GM18951 (cell line): ENCODE results near the gene JAK3.
"Not testable (repeated sequence)": the region's sequence is repeated elsewhere in the genome, so short reads cannot be mapped to it uniquely, and the experiment has no call there.

Experiments used
- POLR2A ChIP-seq: IDR thresholded peaks from 4 replicates; pipeline ENCODE4 v1.6.1; 2011; ENCODE audit warnings: mild to moderate bottlenecking; ENCODE audit not compliant: insufficient read length, insufficient read depth; ENCODE audit errors: extremely low read depth
- in situ Hi-C: fragments of 300-500 bp; cut with MboI; formaldehyde crosslinking; loops from one replicate; pipeline ENCODE4 v1.12.0; 2022; ENCODE audit warnings: low sequenced_read_pairs, mixed read lengths, inconsistent platforms; ENCODE audit not compliant: unreplicated experiment

Gene JAK3

DNA sequence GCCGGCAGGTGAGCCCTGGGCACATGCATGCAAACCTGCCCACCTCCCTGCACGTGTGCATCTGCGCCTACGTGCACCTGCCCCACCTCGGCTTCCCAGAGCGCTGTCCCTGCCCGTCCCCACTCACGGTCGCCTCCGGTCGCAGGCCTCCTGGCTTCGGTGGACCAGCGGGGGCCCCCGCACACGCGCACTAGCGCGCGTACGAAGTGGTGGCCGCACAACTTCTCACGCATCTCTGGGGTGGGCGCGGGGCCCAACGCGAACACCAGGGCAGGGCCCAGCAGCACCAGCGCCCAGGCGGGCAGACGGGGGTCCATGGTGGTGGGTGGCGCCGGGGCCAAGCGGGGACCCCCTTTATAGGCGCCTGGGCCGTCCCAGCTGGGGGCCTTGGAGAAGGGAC is 26.6 kb downstream of the JAK3 start, which contains the start of gene INSL3:
Gene INSL3, minus strand, starts transcription at position 330 of the 400 bp plus-strand sequence. Its CDS starts 13 bp downstream, at position 317.
- in situ Hi-C loops: no loop called here
- TF ChIP-seq POLR2A: no peak

DNA sequence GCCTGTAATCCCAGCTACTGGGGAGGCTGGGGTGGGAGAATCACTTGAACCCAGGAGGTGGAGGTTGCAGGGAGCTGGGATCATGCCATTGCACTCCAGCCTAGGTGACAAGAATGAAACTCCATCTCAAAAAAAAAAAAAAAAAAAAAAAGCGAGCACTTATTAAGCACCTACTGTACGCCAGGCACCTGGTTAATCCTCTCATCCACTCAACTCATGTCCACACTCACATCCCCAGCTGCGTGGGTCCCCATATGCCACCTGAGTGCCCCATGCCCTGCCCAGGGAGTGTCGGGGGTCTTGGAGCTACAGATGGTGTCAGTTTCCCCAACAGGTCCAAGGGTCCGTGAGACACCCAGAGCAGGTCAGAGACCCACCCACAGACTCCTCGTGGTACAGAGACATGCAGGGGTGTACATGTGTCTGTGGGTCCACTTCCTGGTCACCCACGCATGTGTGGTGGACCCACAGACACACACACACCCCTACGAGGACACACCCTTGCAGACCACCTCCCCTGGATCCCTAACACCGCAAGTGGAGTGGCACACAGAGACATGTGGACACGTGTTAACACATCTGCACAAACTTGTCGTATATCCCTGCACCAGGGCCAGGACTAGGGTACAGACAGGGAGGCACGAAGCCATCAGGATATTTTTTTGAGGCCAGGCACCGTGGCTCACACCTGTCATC is 30.0 kb downstream of the JAK3 start:
- no peak for TF ChIP-seq POLR2A
- in situ Hi-C loops: no loop called here

DNA sequence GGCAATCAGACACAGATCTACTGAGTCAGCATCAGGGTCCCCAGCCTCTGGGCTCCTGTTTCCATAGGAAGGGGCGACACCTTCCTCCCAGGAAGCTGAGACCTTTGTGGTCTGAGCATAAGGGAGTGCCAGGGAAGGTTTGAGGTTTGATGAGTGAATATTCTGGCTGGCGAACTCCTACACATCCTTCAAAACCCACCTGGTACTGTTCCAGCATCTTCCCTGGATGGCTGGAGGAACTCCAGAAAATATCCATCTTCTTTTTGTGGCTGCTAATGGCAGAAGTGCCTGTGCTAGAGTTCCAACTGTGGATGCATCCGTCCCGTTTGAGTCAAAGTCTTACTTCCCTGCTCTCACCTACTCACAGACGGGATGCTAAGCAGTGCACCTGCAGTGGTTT is 35.7 kb downstream of the JAK3 start:
- TF ChIP-seq POLR2A: no peak
- in situ Hi-C loops: no loop called here

GRCh38 chr19:17811681-17812080 is 36.1 kb downstream of the JAK3 start:
- TF ChIP-seq POLR2A: no peak
- in situ Hi-C loops: no loop called here

DNA sequence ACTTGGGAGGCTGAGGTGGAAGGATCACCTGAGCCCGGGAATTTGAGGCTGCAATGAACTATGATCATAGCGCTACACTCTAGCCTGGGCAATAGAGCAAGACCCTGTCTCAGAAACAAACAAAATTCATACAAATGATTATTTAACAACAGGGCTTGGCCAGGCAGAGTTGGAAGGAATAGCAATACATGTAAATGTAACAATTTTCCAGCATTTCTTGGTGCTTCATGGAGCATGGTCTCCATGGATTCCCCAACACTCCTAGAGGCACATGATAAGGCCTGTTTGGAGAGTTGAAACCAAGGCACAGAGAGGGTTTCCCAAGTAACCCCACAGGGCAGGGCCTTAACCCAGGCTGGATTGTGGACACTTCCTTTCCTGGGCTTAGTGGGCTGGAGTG is 36.7 kb downstream of the JAK3 start:
- TF ChIP-seq POLR2A: no peak
- in situ Hi-C loops: no loop called here

GRCh38 chr19:17807731-17808316 is 40.0 kb downstream of the JAK3 start:
- TF ChIP-seq POLR2A: no peak

GRCh38 chr19:17806945-17807344 is 40.8 kb downstream of the JAK3 start:
- TF ChIP-seq POLR2A: no peak
- in situ Hi-C loops: no loop called here

More at GRCh38 chr19:17807731-17808316, 40.0 kb downstream of the JAK3 start:
- in situ Hi-C loops: no loop called here

DNA sequence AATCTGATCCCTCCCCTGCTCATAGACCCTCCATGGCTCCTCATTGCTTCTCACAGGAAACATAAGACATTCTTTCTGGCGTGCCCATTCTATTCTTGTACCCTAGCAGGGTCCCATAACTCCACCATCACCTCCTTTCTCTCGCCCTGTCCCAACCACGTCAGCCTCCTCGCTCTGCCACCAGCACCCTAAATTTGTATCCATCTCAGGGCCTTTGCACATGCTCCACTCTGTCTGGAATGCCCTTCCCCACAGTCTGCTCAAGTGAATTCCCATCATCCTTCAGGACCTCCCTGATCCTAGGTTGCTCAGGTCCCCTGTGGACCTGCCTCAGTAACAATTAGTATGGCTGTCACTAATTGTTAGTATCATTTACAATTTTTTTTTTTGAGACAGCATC is 42.4 kb downstream of the JAK3 start:
- in situ Hi-C loops: no loop called here
- TF ChIP-seq POLR2A: no peak

DNA sequence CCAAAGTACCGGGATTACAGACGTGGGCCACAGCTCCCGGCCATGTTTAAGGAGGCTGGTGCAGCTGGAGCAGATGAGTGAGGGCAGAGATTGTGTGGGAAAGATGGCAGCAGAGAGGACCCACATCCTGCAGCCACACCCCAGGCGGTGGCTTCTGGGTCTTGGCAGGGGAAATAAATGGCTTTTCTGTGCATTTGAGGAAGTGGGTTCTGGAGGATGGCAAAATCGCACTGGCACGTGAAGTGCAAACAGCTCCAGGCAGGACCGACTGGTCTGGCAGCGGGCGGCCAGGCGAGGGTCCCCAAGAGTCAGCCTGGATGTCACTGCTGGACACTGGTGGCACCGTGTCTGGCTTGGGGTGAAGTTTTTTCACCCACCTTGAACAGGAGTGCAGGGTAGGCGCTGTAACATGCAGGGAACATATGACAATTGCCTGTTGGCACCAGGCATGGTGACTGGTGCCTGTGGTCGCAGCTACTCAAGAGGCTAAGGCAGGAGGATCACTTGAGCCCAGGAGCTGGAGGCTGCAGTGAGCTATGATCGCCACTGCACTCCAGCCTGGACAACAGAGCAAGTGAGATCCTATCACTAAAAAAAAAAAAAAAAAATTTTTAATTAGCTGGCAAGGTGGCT is 44.4 kb downstream of the JAK3 start:
- no peak for TF ChIP-seq POLR2A
- in situ Hi-C loops: no loop called here

DNA sequence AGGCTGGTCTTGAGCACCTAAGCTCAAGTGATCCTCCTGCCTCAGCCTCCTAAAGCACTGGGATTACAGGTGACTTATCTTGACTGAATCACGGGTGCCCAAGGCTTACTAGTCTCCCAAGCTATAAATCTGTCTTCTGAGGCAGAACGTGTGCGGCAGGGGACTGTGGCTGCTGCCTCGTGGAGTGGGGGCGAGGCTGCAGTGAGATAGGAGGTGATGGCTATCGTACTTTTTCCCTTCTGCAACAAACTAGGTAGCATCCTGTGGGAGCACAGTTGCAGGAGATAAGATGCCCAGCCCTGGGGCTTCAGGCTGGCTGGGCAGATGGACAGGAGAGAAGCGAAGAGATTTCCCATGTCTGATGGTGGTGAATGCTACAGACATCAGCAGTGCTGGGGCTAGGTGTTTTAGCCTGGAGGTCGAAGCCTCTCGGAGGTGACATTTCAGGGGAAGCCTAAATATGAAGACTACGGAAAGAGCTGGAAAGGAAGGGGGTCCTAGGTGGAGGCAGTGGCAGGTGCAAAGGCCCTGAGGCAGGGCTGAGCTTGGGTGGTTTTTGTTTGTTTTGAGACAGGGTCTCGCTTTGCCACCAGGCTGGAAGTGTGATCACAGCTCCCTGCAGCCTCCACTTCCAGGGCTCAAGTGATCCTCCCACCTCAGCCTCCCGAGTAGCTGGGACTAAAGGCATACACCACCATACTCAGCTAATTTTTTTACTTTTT is 45.5 kb downstream of the JAK3 start:
- in situ Hi-C loops: no loop called here
- TF ChIP-seq POLR2A: no peak

- in situ Hi-C loops: not testable (repeated sequence)
Measured at GRCh38 chr19:17798599-17798998, 49.2 kb downstream of the JAK3 start.

- TF ChIP-seq POLR2A: no peak
- in situ Hi-C loops: no loop called here
Measured at GRCh38 chr19:17797424-17798201, 50.2 kb downstream of the JAK3 start.

DNA sequence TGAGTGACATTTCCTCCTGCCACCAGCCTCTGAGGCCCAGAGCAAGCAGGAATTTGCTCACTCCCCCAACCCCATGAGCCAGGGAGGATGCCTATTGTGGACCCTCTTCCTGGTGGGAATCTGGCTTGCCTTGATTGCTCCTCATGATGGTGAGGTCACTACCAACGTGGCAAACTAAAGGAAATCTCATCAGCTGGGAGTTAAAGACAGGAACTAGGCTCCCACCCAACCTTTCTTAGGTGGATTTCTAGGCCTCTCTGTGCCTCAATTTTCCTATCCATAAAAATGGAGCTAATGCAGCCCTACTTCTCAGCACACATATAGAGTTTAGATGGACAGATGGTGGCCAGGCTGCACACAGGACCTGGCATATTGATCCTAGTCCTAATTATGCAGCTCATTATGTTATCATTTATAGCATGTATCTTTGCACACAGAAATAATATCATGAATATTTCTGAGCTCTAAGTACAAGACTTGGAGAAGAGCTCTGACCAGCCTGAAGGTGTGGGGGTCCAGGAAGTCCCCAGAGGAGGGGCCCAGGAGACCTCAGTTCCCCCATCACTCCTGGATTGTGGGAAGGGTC is 50.9 kb downstream of the JAK3 start:
- in situ Hi-C loops: no loop called here
- no peak for TF ChIP-seq POLR2A
